Measurements from ENCODE around the gene TINAGL1.

Gene TINAGL1

GRCh38 chr1:31568895-31569595 lies 7.3 kb upstream of the TINAGL1 start:
- no peak for DNase-seq (ENCODE audit: low read depth)

- no peak for DNase-seq (ENCODE audit: low read depth)
Measured at GRCh38 chr1:31569596-31570173, 6.6 kb upstream of the TINAGL1 start.

- DNase-seq (ENCODE audit: low read depth): no peak
Measured at GRCh38 chr1:31570228-31570627, 6.1 kb upstream of the TINAGL1 start.

- DNase-seq (ENCODE audit: low read depth): no peak
Measured at GRCh38 chr1:31570906-31571305, 5.4 kb upstream of the TINAGL1 start.

GRCh38 chr1:31571340-31572295 lies 4.7 kb upstream of the TINAGL1 start:
- DNase-seq (ENCODE audit: low read depth): no peak

DNA sequence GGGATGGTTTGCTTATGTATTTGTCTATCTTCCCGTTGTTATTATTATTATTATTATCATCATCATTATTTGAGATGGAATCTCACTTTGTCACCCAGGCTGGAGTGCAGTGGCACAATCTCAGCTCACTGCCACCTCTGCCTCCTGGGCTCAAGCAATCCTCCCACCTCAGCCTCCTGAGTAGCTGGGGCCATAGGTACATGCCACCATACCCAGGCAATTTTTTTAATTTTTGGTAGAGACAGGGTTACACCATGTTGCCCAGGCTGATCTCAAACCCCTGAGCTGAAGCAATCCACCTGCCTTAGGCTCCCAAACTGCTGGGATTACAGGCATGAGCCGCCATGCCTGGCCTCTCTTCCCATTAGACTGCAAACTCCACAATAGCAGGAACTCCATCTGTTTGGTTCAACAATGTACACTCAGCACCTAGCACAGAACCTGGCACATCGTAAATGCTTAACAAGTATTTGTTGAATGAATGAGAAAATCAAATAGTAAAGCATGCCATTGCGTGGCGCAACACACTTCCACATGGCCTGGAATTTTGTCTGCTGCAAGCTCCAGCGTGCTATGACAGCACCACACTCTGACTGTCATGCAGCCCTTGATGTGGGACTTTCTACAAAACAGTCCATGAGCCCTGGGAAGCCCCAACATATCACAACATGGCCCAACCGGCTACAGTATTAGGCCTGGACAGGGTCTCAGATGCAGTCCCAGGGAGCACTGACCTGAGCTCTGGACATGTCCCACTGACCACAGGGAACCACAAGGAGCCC lies 3.8 kb upstream of the TINAGL1 start:
- DNase-seq (ENCODE audit: low read depth): no peak

GRCh38 chr1:31573261-31573660 lies 3.1 kb upstream of the TINAGL1 start:
- DNase-seq (ENCODE audit: low read depth): no peak

- DNase-seq (ENCODE audit: low read depth): no peak
Measured at GRCh38 chr1:31574749-31575368, 1.5 kb upstream of the TINAGL1 start.

- no peak for DNase-seq (ENCODE audit: low read depth)
Measured at GRCh38 chr1:31575369-31576140, 760 bp upstream of the TINAGL1 start.

GRCh38 chr1:31576743-31577455 lies 584 bp downstream of the TINAGL1 start:
- no peak for DNase-seq (ENCODE audit: low read depth)

DNA sequence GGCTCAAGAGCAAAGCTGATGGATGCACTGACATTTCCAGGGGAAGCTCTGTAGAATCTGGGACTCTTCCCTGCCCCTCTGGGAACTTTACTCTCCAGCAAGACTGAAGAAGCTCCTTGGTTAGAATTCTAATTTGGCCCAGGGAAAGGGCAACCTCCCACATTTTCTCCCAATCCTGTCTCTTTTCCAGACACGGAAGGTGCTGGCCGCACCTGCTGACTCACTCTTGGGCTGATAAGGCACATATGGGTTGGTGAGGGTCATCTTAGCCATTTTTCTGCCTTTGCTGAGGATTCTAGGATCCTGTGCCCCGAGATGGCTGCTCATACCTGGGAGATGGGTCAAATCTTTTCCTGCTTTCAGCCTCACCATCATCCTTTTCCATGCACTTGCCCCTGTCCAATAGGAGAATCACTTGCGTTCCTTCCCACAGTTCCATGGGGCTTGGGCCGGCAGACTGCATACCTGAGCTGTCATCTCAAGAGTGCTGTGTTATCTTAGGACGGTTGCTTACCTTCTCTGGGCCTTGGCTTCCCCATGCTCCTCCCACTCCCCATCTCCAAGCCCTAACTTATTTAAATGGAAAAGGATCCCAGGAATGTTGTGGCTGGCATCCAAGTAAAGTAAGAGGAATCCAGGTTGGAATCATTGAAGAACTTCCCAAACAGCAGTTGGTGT lies 1.3 kb downstream of the TINAGL1 start:
- no peak for DNase-seq (ENCODE audit: low read depth)

GRCh38 chr1:31579374-31579773 lies 3.1 kb downstream of the TINAGL1 start:
- DNase-seq (ENCODE audit: low read depth): no peak

DNA sequence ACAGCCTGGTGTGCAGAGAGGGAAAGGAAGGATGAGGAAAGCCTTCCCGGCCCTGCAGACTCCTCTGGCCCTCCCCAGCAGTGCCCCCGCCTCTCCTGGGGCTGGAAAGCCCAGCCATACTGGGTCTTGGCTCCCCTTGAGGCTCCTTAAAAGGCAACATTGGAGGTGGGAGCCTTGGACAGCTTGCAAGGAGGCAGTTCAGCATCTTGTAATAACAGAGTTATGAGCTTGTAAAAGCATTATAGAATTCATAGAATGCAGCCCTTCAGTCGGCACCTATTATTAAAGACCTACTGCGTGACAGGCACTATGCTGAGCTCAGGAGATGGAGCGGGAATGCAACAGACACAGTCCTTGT lies 4.2 kb downstream of the TINAGL1 start:
- no peak for DNase-seq (ENCODE audit: low read depth)

DNA sequence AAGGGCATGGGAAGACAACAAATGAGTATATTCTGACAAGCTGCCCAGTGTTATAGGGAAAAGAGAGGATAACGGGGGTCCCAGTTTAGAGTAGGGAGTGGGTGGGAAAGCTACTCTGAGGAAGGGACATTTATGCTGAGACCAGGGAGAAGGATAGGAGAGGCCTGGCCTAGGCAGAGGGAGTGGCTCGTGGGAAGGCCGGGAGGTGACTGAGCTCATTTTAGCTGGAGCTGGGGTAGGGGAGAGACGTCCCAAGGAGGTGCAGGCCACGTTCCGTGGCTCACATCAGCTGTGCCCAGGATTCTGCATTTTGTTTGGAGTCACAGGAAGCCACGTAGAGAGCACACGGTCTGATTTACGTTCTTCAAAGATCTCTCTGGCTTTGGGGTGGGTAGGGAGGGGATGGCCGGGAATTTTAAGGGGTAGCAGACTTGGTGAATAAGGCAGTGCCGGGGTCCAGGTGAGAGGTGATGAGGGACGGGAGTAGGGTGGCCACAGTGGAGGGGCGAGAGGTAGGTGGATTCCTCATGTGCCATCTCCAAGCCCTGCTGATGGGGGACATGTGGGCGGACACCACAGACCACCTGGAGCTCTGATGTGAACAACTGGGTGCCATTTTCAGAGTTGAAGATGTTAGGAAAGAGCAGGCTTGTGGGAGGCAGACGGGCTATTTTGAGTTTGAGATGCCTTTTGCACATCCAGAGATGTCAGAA lies 4.7 kb downstream of the TINAGL1 start:
- no peak for DNase-seq (ENCODE audit: low read depth)

- no peak for DNase-seq (ENCODE audit: low read depth)
Measured at GRCh38 chr1:31581821-31582810, 5.8 kb downstream of the TINAGL1 start.

DNA sequence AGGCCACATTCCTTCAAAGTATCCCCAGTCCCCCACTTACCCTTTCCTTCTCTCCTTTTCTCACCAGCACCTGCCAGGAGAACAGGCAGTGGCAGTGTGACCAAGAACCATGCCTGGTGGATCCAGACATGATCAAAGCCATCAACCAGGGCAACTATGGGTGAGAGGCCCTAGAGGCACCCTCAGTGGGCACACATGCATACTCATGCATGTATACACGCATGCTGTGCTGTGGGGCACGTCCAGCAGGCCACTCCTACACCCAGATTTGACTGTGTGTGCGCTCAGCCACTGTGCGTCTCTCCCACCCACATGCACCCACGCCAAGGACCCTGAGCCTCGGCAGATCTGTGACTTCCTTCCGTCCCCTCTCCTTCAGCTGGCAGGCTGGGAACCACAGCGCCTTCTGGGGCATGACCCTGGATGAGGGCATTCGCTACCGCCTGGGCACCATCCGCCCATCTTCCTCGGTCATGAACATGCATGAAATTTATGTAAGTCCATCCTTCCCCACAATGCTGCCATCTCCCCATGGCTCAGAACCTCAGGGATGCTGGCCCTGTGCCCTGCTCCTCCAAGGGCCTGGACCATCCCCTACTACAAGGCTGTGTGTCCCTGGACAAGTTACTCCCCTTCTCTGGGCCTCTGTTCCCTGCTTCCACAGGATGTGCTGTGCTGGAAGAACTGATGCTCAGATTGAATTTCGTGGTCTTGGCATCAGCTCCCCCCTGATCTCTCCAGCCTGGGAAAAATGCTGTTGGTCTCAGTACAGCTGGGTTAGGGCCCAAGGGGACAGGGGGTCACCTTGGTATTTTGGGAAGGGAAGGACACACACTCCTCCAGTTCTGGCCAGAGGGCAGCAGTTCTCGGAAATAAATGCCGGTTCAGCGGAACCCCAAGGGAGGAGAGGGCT lies 7.0 kb downstream of the TINAGL1 start:
- DNase-seq (ENCODE audit: low read depth): no peak

Measured in stimulated activated CD8-positive, alpha-beta memory T cell treated with anti-CD3 and anti-CD28 coated beads, Interleukin-12 subunit alpha, Interleukin-12 subunit beta, amount 100 ng/mL, for 4 hours (primary cell).